HL-60 (cell line): ENCODE data around the gene PLAU.

ENCODE experiments used
- CTCF ChIP-seq: IDR thresholded peaks from one replicate; pipeline ENCODE4 v1.5.1; 2011; ENCODE audit warnings: low read length, control low read depth, inconsistent platforms; ENCODE audit not compliant: insufficient read depth
- POLR2AphosphoS5 ChIP-seq: IDR thresholded peaks from 2 replicates; pipeline ENCODE4 v1.6.1; 2012; ENCODE audit warnings: low read depth

- no peak for TF ChIP-seq CTCF
- no peak for TF ChIP-seq POLR2AphosphoS5
Observed at GRCh38 chr10:73888514-73888913, 22.4 kb upstream of the PLAU start.
